HL-60 (cell line): ENCODE results near the gene CLEC18A.
"Not testable (repeated sequence)": the region's sequence is repeated elsewhere in the genome, so short reads cannot be mapped to it uniquely, and the experiment has no call there.

Experiments
- DNase-seq, 2 experiments: peaks; one replicate each; pipeline ENCODE4 v3.0.0-alpha.2; 2010 to 2020; ENCODE audit warnings: low read depth in 1 of 2, low spot score in 1 of 2
- H3K27ac ChIP-seq: fragments of 250-450 bp; sonication (Bioruptor Pico); replicated peaks from 2 replicates; pipeline ENCODE4 v1.5.1; 2020; ENCODE audit warnings: mild to moderate bottlenecking, moderate library complexity
- H3K27me3 ChIP-seq: fragments of 250-450 bp; sonication (Bioruptor Pico); 2 replicates; pipeline ENCODE4 v1.5.1; 2021; ENCODE audit warnings: mild to moderate bottlenecking, moderate library complexity; ENCODE audit not compliant: insufficient read depth, poor library complexity, severe bottlenecking
- H3K4me3 ChIP-seq: replicated peaks from 2 replicates; pipeline ENCODE4 v1.5.1; 2011; ENCODE audit warnings: mild to moderate bottlenecking, control low read depth, low read length; ENCODE audit not compliant: insufficient read depth
- CTCF ChIP-seq: IDR thresholded peaks from one replicate; pipeline ENCODE4 v1.5.1; 2011; ENCODE audit warnings: low read length, control low read depth, inconsistent platforms; ENCODE audit not compliant: insufficient read depth
- GABPA ChIP-seq: IDR thresholded peaks from 2 replicates; pipeline ENCODE4 v1.6.1; 2012; ENCODE audit warnings: low read depth
- POLR2AphosphoS5 ChIP-seq: IDR thresholded peaks from 2 replicates; pipeline ENCODE4 v1.6.1; 2012; ENCODE audit warnings: low read depth
- REST ChIP-seq: IDR thresholded peaks from 2 replicates; pipeline ENCODE4 v1.6.1; 2012; ENCODE audit warnings: low read depth; ENCODE audit not compliant: insufficient replicate concordance
- SPI1 ChIP-seq: IDR thresholded peaks from 2 replicates; pipeline ENCODE4 v1.6.1; 2012; ENCODE audit warnings: low read depth, mild to moderate bottlenecking, borderline replicate concordance
- long read RNA-seq: library from polyadenylated mRNA; unstranded; transcript quantifications from one replicate; pipeline ENCODE4 v2.0.0, GENCODE V29; 2020

Gene CLEC18A
- long read RNA-seq = 0 reads

GRCh38 chr16:69951017-69951671, at the start of gene CLEC18A:
TSS of gene CLEC18A (plus strand) at chr16:69951334. CDS start at chr16:69951367, 33 bp downstream.
- not testable (repeated sequence) for H3K27me3 ChIP-seq, DNase-seq, H3K27ac ChIP-seq, H3K4me3 ChIP-seq

DNA sequence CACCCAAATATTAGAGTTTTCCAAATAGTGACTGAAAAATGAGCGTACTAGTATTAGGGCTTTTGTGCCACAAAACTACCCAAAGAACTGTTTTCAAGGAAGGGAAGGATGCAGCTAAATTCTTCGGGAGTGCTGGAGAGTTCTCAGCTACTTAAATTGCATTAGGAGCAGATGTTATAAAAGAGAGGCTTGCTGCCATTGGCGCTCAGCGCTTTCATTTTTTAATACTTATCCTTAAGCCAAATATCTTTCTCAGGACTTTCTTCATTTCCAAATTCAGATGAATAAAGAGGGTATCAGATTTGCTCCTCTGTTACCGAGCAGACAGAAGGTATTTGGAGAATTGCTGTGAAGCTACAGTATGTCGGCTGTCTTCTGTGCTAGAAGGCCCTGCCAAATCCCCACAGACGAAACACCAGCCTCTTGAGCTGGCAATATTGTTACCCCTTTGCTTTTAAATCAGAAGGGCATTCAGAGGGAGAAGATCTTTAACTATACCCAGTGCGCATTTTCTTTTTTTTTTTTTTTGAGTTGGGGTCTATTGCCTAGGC, 47.2 kb upstream of the CLEC18A start:
- TF ChIP-seq CTCF = no peak
- no peak for DNase-seq
- Histone ChIP-seq H3K4me3 (no peak overlapping the region), H3K27ac (no peak overlapping the region), H3K27me3 (no peaks in the 10 kb centered on the region)

- Histone ChIP-seq H3K27me3 (no peaks in the 10 kb centered on the region), H3K4me3 (no peak overlapping the region), H3K27ac (no peak overlapping the region)
- no peak for TF ChIP-seq POLR2AphosphoS5
- TF ChIP-seq REST = no peak
- no peak for TF ChIP-seq SPI1
- TF ChIP-seq CTCF = no peak
- no peak for TF ChIP-seq GABPA
- no peak for DNase-seq
These were observed 46.5 kb upstream of the CLEC18A start for GRCh38 chr16:69904495-69905170.

DNA sequence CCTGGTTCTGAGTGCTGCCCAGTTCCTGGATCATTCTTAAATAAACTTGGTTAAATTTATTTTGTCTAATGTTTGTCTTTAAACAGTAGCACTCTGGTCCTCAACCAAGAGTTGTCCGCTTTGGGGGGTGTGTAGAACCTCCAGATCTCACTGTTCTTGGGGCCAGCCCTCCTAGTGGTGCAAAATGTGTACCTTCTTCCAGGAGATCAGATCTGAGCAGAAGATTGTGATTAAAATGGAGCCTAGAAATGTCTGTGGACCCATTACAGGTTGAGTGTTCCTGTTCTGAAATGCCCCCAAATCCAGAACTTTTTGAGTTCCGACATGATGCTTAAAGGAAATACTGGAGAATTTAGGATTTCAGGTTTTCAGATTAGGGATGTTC, 46.0 kb upstream of the CLEC18A start:
- no peak overlapping the region for H3K27ac ChIP-seq
- H3K27me3 ChIP-seq = no peaks in the 10 kb centered on the region
- no peak for TF ChIP-seq REST
- TF ChIP-seq GABPA = no peak
- no peak for TF ChIP-seq CTCF
- TF ChIP-seq SPI1 = no peak
- TF ChIP-seq POLR2AphosphoS5 = no peak
- no peak for DNase-seq
- no peak overlapping the region for H3K4me3 ChIP-seq
